Lower leg skin (tissue), 3 donors: ENCODE data around the gene WWC1.

Experiments used
- CTCF ChIP-seq, 3 donors: fragments of 450-650 bp; IDR thresholded peaks; one replicate each; pipeline ENCODE4 v1.5.1; 2016; ENCODE audit warnings: antibody characterized with exemption in 3 of 3, mild to moderate bottlenecking in 3 of 3, moderate library complexity in 2 of 3
- POLR2A ChIP-seq, 2 donors: fragments of 450-650 bp; IDR thresholded peaks; one replicate each; pipeline ENCODE4 v1.6.1; 2016 to 2017; ENCODE audit warnings: antibody characterized with exemption in 2 of 2, mild to moderate bottlenecking in 1 of 2, moderate library complexity in 1 of 2

GRCh38 chr5:168423478-168423877 lies 132.0 kb downstream of the WWC1 start:
- TF ChIP-seq CTCF (IDR thresholded peaks at IDR 0.05) (no peak), POLR2A (IDR thresholded peaks at IDR 0.05) (no peak)
